Epithelial cell of proximal tubule (primary cell): ENCODE measurements around the gene VWA1. TPM values are rescaled to one million over a fixed set of nuclear protein-coding genes. Genes with fewer than 3 reads are reported as not detected.
A peak's percentile ranks its signal among the peaks of the same experiment; 100 is the strongest.
"Not testable (repeated sequence)": the region's sequence is repeated elsewhere in the genome, so short reads cannot be mapped to it uniquely, and the experiment has no call there.

Experiments
- DNase-seq: peaks from one replicate; pipeline ENCODE4 v3.0.0-alpha.2; 2011; ENCODE audit warnings: low read depth
- H3K4me3 ChIP-seq: 2 replicates; pipeline ENCODE4 v1.5.1; 2011; ENCODE audit warnings: low read depth, mild to moderate bottlenecking, low read length
- total RNA-seq: library from RNA; depleted of rRNA; stranded (reverse); fragments of >200 nt; gene quantifications from 2 replicates; pipeline ENCODE4 v1.2.3, GENCODE V29; 2015
- TF ChIP-seq, protein P1 (sequence below): conservative IDR thresholded peaks from 2 replicates; pipeline ENCODE4 v1.5.1; 2012; ENCODE audit warnings: low read depth, mild to moderate bottlenecking, low read length

The VWA1 gene
- total RNA-seq, 1 donor from 2014 or later, result 56.3 TPM

DNA sequence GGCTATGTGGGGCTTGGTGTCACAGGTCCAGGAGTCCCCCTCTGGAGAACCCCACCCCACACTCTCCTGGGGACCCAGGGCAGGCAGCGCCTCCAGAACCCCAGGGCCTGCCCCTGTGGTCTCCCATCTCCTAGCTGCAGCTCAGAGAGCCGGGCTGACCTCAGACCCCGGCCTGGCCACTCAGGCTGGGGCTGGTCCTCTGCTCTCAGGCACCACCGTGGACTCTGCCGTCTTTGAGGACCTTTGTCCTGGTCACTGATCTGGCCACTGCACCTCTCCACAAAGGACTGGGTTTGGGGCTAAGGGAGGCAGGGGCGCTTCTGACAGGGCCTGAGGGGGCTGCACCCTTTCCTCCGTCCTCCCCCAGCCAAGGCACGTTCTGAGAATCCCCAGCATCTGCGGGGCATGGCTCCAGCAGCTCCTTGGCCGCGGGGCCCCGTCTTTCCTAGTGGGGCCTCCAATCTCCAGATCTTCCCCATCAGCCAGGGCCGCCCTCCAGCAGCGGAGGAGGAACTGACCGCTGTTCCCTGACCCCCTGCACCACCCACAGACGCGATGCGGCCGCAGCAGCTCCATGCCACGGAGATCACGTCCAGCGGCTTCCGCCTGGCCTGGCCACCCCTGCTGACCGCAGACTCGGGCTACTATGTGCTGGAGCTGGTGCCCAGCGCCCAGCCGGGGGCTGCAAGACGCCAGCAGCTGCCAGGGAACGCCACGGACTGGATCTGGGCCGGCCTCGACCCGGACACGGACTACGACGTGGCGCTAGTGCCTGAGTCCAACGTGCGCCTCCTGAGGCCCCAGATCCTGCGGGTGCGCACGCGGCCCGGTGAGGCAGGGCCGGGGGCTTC lies 3.3 kb downstream of the VWA1 start:
- no peak for DNase-seq
- TF ChIP-seq, protein P1, sequence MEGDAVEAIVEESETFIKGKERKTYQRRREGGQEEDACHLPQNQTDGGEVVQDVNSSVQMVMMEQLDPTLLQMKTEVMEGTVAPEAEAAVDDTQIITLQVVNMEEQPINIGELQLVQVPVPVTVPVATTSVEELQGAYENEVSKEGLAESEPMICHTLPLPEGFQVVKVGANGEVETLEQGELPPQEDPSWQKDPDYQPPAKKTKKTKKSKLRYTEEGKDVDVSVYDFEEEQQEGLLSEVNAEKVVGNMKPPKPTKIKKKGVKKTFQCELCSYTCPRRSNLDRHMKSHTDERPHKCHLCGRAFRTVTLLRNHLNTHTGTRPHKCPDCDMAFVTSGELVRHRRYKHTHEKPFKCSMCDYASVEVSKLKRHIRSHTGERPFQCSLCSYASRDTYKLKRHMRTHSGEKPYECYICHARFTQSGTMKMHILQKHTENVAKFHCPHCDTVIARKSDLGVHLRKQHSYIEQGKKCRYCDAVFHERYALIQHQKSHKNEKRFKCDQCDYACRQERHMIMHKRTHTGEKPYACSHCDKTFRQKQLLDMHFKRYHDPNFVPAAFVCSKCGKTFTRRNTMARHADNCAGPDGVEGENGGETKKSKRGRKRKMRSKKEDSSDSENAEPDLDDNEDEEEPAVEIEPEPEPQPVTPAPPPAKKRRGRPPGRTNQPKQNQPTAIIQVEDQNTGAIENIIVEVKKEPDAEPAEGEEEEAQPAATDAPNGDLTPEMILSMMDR, result no peak
- peak overlapping the region; percentile 47 for H3K4me3 ChIP-seq

DNA sequence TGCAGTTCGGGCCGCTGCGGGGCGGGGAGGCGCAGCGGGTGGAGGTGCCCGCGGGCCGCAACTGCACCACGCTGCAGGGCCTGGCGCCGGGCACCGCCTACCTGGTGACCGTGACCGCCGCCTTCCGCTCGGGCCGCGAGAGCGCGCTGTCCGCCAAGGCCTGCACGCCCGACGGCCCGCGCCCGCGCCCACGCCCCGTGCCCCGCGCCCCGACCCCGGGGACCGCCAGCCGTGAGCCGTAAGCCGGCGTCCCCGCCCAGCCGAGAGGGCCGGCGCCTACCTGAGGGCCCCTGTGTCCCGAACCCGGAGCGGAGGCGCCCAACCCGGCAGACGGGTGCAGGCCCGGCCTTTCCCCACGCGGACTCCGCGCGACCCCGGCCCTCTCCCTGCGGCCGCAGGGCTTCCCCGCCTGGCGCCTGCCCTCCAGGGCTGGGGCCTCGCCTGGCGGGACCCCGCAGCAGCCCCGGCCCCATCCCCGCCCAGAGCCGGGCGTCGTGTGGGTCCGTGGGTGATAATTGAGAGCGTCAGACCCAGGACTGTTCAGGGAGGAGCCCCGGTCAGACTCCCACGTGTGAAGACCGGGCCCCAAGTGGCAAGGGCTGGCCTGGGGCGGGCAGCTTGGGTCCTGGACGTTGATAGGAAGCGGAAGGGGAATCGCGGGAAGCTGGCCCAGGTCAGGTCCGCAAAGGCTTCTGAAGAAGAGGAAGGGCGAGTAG lies 4.2 kb downstream of the VWA1 start:
- TF ChIP-seq, protein P1, result no peak
- no peak overlapping the region for H3K4me3 ChIP-seq
- no peak for DNase-seq

DNA sequence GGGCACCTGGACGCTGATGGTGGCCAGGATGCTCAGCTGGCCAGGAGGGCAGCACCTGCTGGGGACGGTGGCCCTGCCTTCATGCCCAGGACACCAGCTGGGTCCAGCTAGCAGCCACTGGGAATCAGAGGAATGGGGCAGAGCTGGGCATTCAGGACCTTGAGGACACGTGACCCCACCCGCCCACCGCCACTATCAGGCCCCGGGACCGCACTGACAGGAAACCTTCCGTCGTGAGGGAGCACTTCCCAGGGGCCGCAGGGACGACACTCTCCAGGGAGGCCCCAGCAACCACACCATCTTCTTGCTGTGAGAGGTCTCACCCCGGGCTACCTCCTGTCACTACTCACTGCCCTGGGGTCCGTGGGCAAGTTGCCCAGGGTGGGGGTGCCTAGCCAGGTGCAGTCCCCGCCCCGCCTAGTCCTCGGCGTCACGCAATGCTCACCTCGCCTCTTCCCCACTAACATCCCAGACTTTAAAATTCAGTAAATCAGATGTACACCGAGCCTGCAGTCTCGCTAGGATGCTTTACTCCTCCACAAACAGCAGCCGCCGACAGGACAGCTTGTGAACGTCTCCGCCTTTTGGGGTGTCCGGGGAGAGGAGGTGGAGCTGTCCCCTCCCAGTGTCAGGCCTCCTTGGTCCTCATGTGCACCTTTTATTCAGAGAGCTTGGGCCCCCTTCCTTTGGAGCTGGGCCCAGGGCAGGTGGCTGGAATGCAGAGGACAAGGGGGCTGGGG lies 4.9 kb downstream of the VWA1 start:
- TF ChIP-seq, protein P1, result no peak
- no peak overlapping the region for H3K4me3 ChIP-seq
- no peak for DNase-seq

DNA sequence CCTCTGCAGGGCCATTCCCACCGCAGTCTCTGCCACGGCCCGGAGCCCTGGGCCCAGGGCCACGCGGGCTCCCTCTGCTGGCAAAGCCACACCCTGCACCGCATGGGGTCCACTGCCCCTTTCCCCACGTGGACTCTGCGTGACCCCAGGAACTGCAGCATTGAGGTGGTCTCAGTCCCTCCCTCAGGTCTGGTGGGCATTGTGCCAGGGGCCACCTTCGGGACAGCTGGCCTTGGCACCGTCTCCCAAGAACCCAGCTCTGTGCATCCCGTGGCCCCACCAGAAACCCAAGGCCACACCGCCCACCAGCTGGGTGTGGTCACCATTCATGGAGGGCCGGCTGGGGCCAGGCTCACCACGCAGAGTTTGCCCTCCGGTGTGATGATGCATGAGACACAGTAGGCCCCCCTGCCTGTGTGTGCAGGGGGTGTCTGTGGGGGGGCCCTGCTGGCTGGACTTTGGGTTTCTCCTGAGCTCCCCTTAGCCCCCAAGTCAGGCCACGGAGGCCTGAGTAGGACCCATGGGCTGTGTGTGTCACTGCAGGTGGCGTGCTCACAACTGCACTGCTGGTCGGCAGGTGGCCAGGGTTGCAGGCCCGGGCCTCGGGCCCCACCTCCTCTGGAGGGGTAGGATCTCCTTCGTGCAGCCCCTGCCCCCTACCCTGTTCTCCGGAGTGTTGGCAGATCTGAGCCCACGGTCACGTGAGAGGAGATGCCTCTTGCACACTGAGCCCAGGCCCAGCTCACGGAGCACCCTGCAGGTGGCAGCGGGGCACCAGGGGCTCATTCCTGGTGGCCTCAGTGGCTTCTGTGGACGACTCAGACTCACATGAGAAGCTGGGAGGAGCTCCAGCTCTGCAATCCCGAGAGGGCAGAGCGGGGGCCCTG lies 5.8 kb downstream of the VWA1 start:
- no peak for DNase-seq
- TF ChIP-seq, protein P1, result peak; percentile 87
- no peak overlapping the region for H3K4me3 ChIP-seq

DNA sequence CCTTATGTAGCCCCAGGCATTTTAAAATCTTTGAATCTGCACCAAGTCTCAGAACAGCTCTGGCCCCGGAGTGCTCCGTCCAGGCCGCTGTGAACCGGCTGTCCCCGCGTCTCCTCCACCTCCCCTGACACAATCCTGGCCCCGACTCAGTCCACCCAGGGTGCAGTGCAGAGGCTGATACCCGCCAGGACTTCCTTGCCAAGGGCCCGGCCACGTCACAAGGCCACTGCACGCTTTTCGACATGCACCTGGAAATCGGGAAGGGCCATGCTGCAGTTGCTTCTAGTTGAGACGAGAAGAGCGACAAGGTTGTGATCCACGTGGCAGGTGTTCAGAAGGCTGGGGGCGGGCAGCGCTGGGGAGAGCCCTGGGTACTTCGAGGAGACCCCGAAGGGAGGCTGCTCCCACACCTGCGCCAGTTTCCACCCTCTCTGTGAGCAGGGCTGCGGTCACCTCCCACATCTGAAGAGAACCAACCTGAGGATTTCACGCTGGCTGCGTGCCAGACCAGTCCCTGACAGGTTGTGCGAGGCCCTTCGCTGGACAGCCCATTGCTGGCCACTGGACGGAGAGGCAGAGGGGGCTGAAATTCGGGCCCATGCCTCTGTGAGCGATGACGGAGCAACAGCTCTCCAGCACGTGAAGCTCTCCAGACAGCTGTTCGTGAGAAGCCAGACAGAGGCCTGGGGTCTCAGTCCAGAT lies 6.7 kb downstream of the VWA1 start:
- DNase-seq, result no peak

DNA sequence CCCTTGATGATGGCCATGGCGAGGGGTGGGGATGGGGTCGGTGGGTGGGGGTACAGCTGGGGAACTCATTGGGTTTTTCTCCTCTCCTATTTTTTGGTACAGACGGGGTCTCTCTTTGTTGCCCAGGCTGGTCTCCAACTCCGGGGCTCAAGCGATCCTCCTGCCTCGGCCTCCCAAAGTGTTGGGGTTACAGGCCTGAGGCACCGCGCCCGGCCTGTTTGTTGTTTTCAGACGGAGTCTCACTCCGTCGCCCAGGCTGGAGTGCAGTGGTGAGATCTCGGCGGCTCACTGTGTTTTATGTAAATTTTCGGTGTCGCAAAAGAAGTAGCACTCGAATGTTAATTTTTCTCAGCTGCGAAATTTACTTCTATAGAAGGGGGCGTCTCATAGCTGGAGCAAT lies 11.1 kb downstream of the VWA1 start:
- DNase-seq, result not testable (repeated sequence)

More for the DNA sequence above, 6.7 kb downstream of the VWA1 start:
- TF ChIP-seq, protein P1, result no peak
- H3K4me3 ChIP-seq, result no peak overlapping the region

More for the DNA sequence above, 11.1 kb downstream of the VWA1 start:
- not testable (repeated sequence) for H3K4me3 ChIP-seq
